K562 (cell line): ENCODE results near the gene MPV17L2. TPM values are rescaled to one million over a fixed set of nuclear protein-coding genes. Genes with fewer than 3 reads are reported as not detected.

Experiments
- ATAC-seq: fragments of 200-7000 bp; cut with Tn5 transposase; 3 replicates; pipeline ENCODE4 v1.9.1; 2020; ENCODE audit warnings: moderate library complexity
- BruUV-seq: library from RNA; stranded (reverse); fragments of 400-500 nt; replicated peaks from 2 replicates; lab custom pipeline; 2021; lab: Mats Ljungman, UMichigan
- CTCF ChIA-PET: fragments of 300-600 bp; formaldehyde crosslinking; extraction: SDS; loops from one replicate; lab custom pipeline; 2021; ENCODE audit warnings: low intra/inter-chr PET ratio; lab: Yijun Ruan, JAX
- POLR2A ChIA-PET: fragments of 300-600, 350-650 bp; sonication (Branson Sonifier 250); formaldehyde crosslinking; extraction: SDS; loops from one replicate; lab custom pipeline; 2021; ENCODE audit warnings: antibody characterized with exemption, inconsistent platforms; lab: Yijun Ruan, JAX
- DNase-seq, 4 experiments: peaks; one replicate each; pipeline versions ENCODE4 v3.0.0 to v3.0.0-alpha.2; 2011 to 2018; ENCODE audit warnings: low spot score in 3 of 4, mixed read lengths in 3 of 4; ENCODE audit errors: extremely low read depth in 1 of 4
- FAIRE-seq: peaks from 2 replicates; lab custom pipeline; 2011; peaks lifted over from hg19 to GRCh38; lab: Jason Lieb, UNC
- H2AFZ ChIP-seq: 2 replicates; pipeline ENCODE4 v1.6.0; 2011; ENCODE audit warnings: low read depth, low read length, control low read depth, inconsistent platforms
- H3K27ac ChIP-seq: fragments of 200-600 bp; 3 replicates; pipeline ENCODE4 v1.8.0; 2011; ENCODE audit warnings: low read depth, mild to moderate bottlenecking, control low read depth, inconsistent platforms, low read length, moderate library complexity, mixed read lengths; ENCODE audit errors: extremely low read depth
- H3K27me3 ChIP-seq, 2 experiments: fragments of 300-600 bp in 1 of 2; 2 replicates in 1 of 2; 3 replicates in 1 of 2; pipeline versions ENCODE4 v1.6.0 to v1.8.0; 2011; ENCODE audit warnings: inconsistent platforms in 2 of 2, low read length in 2 of 2, mild to moderate bottlenecking in 1 of 2, mixed read lengths in 1 of 2, moderate library complexity in 1 of 2; ENCODE audit not compliant: control insufficient read depth in 2 of 2, insufficient read depth in 2 of 2
- H3K36me3 ChIP-seq: fragments of 300-600 bp; 3 replicates; pipeline ENCODE4 v1.8.0; 2011; ENCODE audit warnings: mild to moderate bottlenecking, low read length, inconsistent platforms; ENCODE audit not compliant: control insufficient read depth, insufficient read depth
- H3K4me1 ChIP-seq, 2 experiments: fragments of 200-600 bp in 1 of 2; replicated peaks in 1 of 2; 2 replicates in 1 of 2; 3 replicates in 1 of 2; pipeline versions ENCODE4 v1.5.1 to v1.8.0; 2011; ENCODE audit warnings: inconsistent platforms in 2 of 2, low read length in 2 of 2, mild to moderate bottlenecking in 1 of 2, mixed read lengths in 1 of 2, moderate library complexity in 1 of 2; ENCODE audit not compliant: control insufficient read depth in 2 of 2, insufficient read depth in 2 of 2
- H3K4me2 ChIP-seq: 2 replicates; pipeline ENCODE4 v1.6.1; 2011; ENCODE audit warnings: low read length, control low read depth, inconsistent platforms, mixed read lengths; ENCODE audit not compliant: insufficient read depth
- H3K4me3 ChIP-seq: fragments of 200-600 bp; sonication (generic), shearing (Covaris generic); 2 replicates; pipeline ENCODE4 v1.5.1; 2016; ENCODE audit warnings: control low read depth, inconsistent platforms
- H3K79me2 ChIP-seq: fragments of 200-600 bp; 3 replicates; pipeline ENCODE4 v1.8.0; 2011; ENCODE audit warnings: low read length, inconsistent platforms; ENCODE audit not compliant: control insufficient read depth, insufficient read depth
- H3K9ac ChIP-seq, 2 experiments: 2 replicates each; pipeline versions ENCODE4 v1.6.0 to v1.6.1; 2011; ENCODE audit warnings: low read depth in 2 of 2, low read length in 2 of 2, control low read depth in 1 of 2, inconsistent platforms in 1 of 2, mild to moderate bottlenecking in 1 of 2, mixed read lengths in 1 of 2; ENCODE audit not compliant: insufficient read depth in 1 of 2
- H3K9me1 ChIP-seq: one replicate; pipeline ENCODE4 v1.6.0; 2011; ENCODE audit warnings: inconsistent platforms, mild to moderate bottlenecking, low read length, moderate library complexity; ENCODE audit not compliant: control insufficient read depth, insufficient read depth
- H3K9me3 ChIP-seq: replicated peaks from 2 replicates; pipeline ENCODE4 v1.5.1; 2011; ENCODE audit warnings: low read depth, low read length, inconsistent platforms; ENCODE audit not compliant: control insufficient read depth, insufficient read depth
- H4K20me1 ChIP-seq: replicated peaks from 2 replicates; pipeline ENCODE4 v1.6.1; 2011; ENCODE audit warnings: low read length, inconsistent platforms, mixed read lengths; ENCODE audit not compliant: control insufficient read depth, insufficient read depth
- CCAR2 ChIP-seq: fragments of 200-400 bp; formaldehyde crosslinking; IDR thresholded peaks from 2 replicates; pipeline ENCODE4 v1.6.1; 2017; ENCODE audit warnings: mild to moderate bottlenecking, low read depth, low read length
- HOMEZ ChIP-seq: fragments of 250-450 bp; sonication (Bioruptor Pico); IDR thresholded peaks from 2 replicates; pipeline ENCODE4 v1.4.0; 2020; ENCODE audit warnings: mild to moderate bottlenecking, moderate library complexity
- KDM5B ChIP-seq: fragments of 200-600 bp; sonication (generic); IDR thresholded peaks from 2 replicates; pipeline ENCODE4 v1.6.1; 2012; ENCODE audit warnings: low read depth, mild to moderate bottlenecking, moderate library complexity, low read length, control low read depth, inconsistent platforms; ENCODE audit not compliant: insufficient replicate concordance
- PKNOX1 ChIP-seq: fragments of 450-650 bp; IDR thresholded peaks from 2 replicates; pipeline ENCODE4 v1.6.1; 2016
- RBM14 ChIP-seq: fragments of 200-400 bp; formaldehyde crosslinking; IDR thresholded peaks from 2 replicates; pipeline ENCODE4 v1.6.1; 2018; ENCODE audit warnings: low read depth, mild to moderate bottlenecking, low read length, moderate library complexity, borderline replicate concordance; ENCODE audit not compliant: insufficient read depth
- RBM17 ChIP-seq: fragments of 200-400 bp; formaldehyde crosslinking; IDR thresholded peaks from 2 replicates; pipeline ENCODE4 v1.6.1; 2017; ENCODE audit warnings: low read depth, mild to moderate bottlenecking, low read length, borderline replicate concordance
- RBM34 ChIP-seq: fragments of 200-400 bp; formaldehyde crosslinking; IDR thresholded peaks from 2 replicates; pipeline ENCODE4 v1.6.1; 2018; ENCODE audit warnings: low read length, borderline replicate concordance; ENCODE audit not compliant: insufficient read depth
- ZBTB11 ChIP-seq, 3 experiments: fragments of 200-800 bp in 1 of 3; fragments of 250-450 bp in 1 of 3; fragments of 450-650 bp in 1 of 3; sonication (Bioruptor Pico) in 1 of 3; sonication (Bioruptor generic) in 1 of 3; formaldehyde crosslinking in 1 of 3; IDR thresholded peaks; 2 replicates each; pipeline versions ENCODE4 v1.6.1 to v1.8.0; 2016 to 2022; ENCODE audit warnings: mild to moderate bottlenecking in 2 of 3, missing genetic modification characterization in 2 of 3, missing compliant biosample characterization in 1 of 3, moderate library complexity in 1 of 3
- ZNF644 ChIP-seq: fragments of 200-800 bp; sonication (Bioruptor generic); IDR thresholded peaks from 2 replicates; pipeline ENCODE4 v1.6.1; 2016; ENCODE audit warnings: low read depth, missing genetic modification characterization, missing compliant biosample characterization
- ZNF668 ChIP-seq: fragments of 250-450 bp; sonication (Bioruptor Pico); IDR thresholded peaks from 2 replicates; pipeline ENCODE4 v1.8.0; 2022; ENCODE audit warnings: mild to moderate bottlenecking, inconsistent platforms
- ZNF707 ChIP-seq: fragments of 250-450 bp; sonication (Bioruptor Pico); conservative IDR thresholded peaks from 2 replicates; pipeline ENCODE4 v1.8.0; 2022; ENCODE audit warnings: inconsistent platforms, mild to moderate bottlenecking, moderate library complexity
- WGBS: fragments of 100-300 bp; shearing (Covaris generic); methylation state at CpG from one replicate; pipeline ENCODE4 v1.1.6; 2016; ENCODE audit warnings: low coverage, mixed read lengths; ENCODE audit not compliant: insufficient coverage; ENCODE audit errors: missing lambda C conversion rate; 5-methylcytosine and 5-hydroxymethylcytosine counted together
- in situ Hi-C: fragments of 300-500 bp; cut with MboI; formaldehyde crosslinking; loops from 4 replicates; pipeline ENCODE4 v1.15.0; 2018; ENCODE audit warnings: inconsistent platforms, mixed read lengths
- intact Hi-C: fragments of 100-400 bp; cut with micrococcal nuclease; formaldehyde crosslinking; loops from 2 replicates; pipeline ENCODE4 v1.14.2; 2022
- polyA plus RNA-seq, 8 experiments: library from polyadenylated mRNA; depleted of rRNA in 4 of 8; stranded (reverse) in 5 of 8; unstranded in 3 of 8; fragments of >200 nt; fragmentation: Nextera tagmentation in 2 of 8; fragmentation: Illumina TruSeq in 1 of 8; extraction: Ambion mirVana in 2 of 8; extraction: Trizol in 1 of 8; gene quantifications; 2 replicates each; pipeline versions ENCODE4 v1.2.1 to v1.2.3, GENCODE V29; 2011 to 2014; ENCODE audit warnings: inconsistent platforms in 1 of 8, missing spikeins in 1 of 8
- total RNA-seq, 7 experiments: library from RNA; depleted of rRNA in 6 of 7; stranded (reverse); fragments of >200 nt in 6 of 7; fragmentation: Illumina TruSeq in 2 of 7; extraction: Trizol in 2 of 7; gene quantifications; 2 replicates each; pipeline versions ENCODE4 v1.2.1 to v1.2.3, GENCODE V29; 2011 to 2021; ENCODE audit warnings: low replicate concordance in 1 of 7

Gene MPV17L2
- total and polyA plus RNA-seq, 9 of the 15 experiments (the other 6 are each of a cell fraction or from before 2014, with no cell fraction given): 10.6 to 60.2 (median 28.5) TPM

GRCh38 chr19:18158467-18158866 lies 34.6 kb upstream of the MPV17L2 start:
- no peaks in the 10 kb centered on the region for H3K9me3 ChIP-seq
- no peak overlapping the region for H3K4me3 ChIP-seq
- FAIRE-seq (no peak), DNase-seq (no peak), ATAC-seq (no peak)
- H3K4me2 ChIP-seq: no peak overlapping the region
- no peak overlapping the region for H3K27ac ChIP-seq
- peaks cover 23% of the 10 kb centered on the region for H4K20me1 ChIP-seq
- H3K36me3 ChIP-seq: peaks cover 62% of the 10 kb centered on the region; the same call in 2 of the 3 replicates
- H2AFZ ChIP-seq: no peak overlapping the region
- CTCF ChIA-PET: no interaction called here
- intact Hi-C loops (loop anchor here (1.0 to 10.0 kb wide), 3 partner anchors 45 to 214 kb away; no protein-coding TSS in a partner anchor), in situ Hi-C loops (no loop called here)
- WGBS: 72% methylated on average over 4 of the region's 4 CpGs
- no peaks in the 10 kb centered on the region for H3K27me3 ChIP-seq
- peaks cover 42 to 75% of the 10 kb centered on the region in 2 experiments for H3K4me1 ChIP-seq
- POLR2A ChIA-PET: interaction anchor here (0.9 kb wide), 1 partner anchor 33 kb away, joined by 3 read pairs; no protein-coding TSS in a partner anchor
- H3K9me1 ChIP-seq: peaks cover 3% of the 10 kb centered on the region
- H3K79me2 ChIP-seq: peaks cover 62% of the 10 kb centered on the region
- H3K9ac ChIP-seq: no peak overlapping the region
- BruUV-seq: no TSS peak
- TF ChIP-seq ZNF707 (CRISPR knock-in tag): no peak
- no peak for TF ChIP-seq ZBTB11 (CRISPR knock-in tag; IDR thresholded peaks at IDR 0.05)
- TF ChIP-seq ZNF668: no peak
- no peak for TF ChIP-seq RBM17
- TF ChIP-seq CCAR2: no peak
- TF ChIP-seq RBM14: no peak
- no peak for TF ChIP-seq HOMEZ
- TF ChIP-seq ZNF644 (tag): no peak
- 0 out of 2 replicates have a peak, but pooled peaks have one; percentile 7 for TF ChIP-seq PKNOX1
- no peak for TF ChIP-seq RBM34
- TF ChIP-seq KDM5B: no peak
